DOHH2 (cell line): ENCODE results near the gene ESPL1.

ENCODE experiments used
- CTCF ChIP-seq: fragments of 200-600 bp; sonication (generic); IDR thresholded peaks from one replicate; pipeline ENCODE4 v1.5.1; 2014; ENCODE audit warnings: antibody characterized with exemption, mild to moderate bottlenecking, low read depth, low read length; ENCODE audit not compliant: poor library complexity, severe bottlenecking
- EZH2phosphoT487 ChIP-seq: fragments of 200-600 bp; sonication (generic); IDR thresholded peaks from 2 replicates; pipeline ENCODE4 v1.6.1; 2017; ENCODE audit warnings: borderline replicate concordance, mild to moderate bottlenecking, antibody characterized with exemption, low read length, moderate library complexity, mixed read lengths

DNA sequence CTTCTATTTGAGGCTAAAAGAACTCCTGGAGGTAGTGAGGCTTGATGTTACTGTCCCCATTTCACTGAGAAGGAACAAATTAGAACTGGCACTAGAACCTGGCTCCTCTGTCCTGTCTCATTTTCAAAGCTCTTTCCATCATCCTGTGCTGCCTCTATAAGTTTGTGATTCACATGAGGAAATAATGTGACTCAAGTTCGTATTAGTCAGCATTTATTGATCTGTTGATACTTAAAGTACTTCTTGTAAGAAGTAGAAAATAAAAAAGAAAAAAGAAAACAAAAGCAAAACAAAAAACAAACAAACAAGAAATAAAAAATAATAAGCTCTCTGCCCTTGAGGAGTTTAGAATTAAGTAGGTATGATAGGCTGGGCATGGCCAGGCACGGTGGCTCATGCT is 2.3 kb upstream of the ESPL1 start:
- no peak for TF ChIP-seq CTCF
- TF ChIP-seq EZH2phosphoT487: no peak
